ENCODE measurements around the gene COL6A1.

DNA sequence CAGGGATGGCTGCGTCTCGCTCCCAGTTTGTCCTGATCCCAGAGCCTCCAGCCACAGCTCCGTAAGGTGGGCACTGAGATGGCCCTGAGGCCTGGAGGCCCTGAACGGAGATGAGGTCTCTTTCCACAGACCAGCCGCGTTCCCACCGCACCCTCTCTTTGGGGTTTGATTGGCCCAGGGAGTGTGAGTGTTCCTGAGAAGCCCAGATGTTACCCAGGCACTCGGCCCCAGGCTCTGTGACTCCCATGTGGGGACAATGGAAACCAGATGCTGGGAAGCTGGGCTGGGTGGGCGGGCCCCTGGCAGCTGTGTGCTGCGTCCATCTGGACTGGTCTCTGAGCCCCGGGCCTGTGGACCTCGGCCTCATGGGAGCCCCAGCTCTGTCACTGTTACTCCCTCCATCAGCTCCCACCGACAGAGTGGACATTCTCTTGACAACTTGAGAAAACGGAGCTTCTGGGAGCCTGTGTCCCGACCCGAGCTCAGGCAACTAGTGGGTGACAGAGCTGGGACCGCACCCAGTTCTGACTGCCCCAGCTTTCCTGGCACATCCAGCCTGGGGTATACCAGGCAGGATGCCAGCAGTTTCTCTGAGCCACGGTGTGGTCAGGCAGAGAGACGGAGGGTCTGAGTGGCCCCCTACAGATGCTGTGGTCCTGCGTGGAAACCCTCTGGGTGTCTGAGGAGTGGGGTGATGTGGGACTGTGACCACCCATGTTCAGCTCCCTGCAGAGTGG lies 9.8 kb upstream of the COL6A1 start:
- TF ChIP-seq POLR2A (IDR thresholded peaks at IDR 0.05; ENCODE audit: low read depth, low read length) (no peak), POLR2AphosphoS5 (IDR thresholded peaks at IDR 0.05; ENCODE audit: low read depth, low read length) (no peak)
